HCT116 (cell line): ENCODE data around the gene LYPD6. TPM values are rescaled to one million over a fixed set of nuclear protein-coding genes. Genes with fewer than 3 reads are reported as not detected.

Source experiments
- ATAC-seq: fragments of 200-7000 bp; cut with Tn5 transposase; 2 replicates; pipeline ENCODE4 v1.9.1; 2020; ENCODE audit warnings: mild to moderate bottlenecking, moderate library complexity
- BruUV-seq: library from RNA; stranded (reverse); fragments of 400-500 nt; replicated peaks from 2 replicates; lab custom pipeline; 2021; lab: Mats Ljungman, UMichigan
- CTCF ChIA-PET: fragments of 300-600 bp; sonication (Branson Sonifier 250); formaldehyde crosslinking; loops from one replicate; lab custom pipeline; 2021; ENCODE audit warnings: antibody characterized with exemption; lab: Charles Lee
- POLR2A ChIA-PET: fragments of 300-600, 350-600 bp; sonication (Branson Sonifier 250); formaldehyde crosslinking; loops from one replicate; lab custom pipeline; 2021; ENCODE audit warnings: antibody characterized with exemption; lab: Charles Lee
- RAD21 ChIA-PET, 2 experiments: fragments of 300-600 bp; sonication (Branson Sonifier 250); formaldehyde crosslinking; loops; one replicate each; lab custom pipeline; 2023; ENCODE audit warnings: low total read pairs in 2 of 2; ENCODE audit not compliant: uncharacterized antibody in 2 of 2, unreplicated experiment in 2 of 2, low non-redundant PET in 1 of 2; lab: Charles Lee
- DNase-seq: peaks from one replicate; pipeline ENCODE4 v3.0.0-alpha.2; 2010; ENCODE audit warnings: low read depth, low spot score
- H2AFZ ChIP-seq: fragments of 200-600 bp; shearing (Covaris generic), sonication (generic); 2 replicates; pipeline ENCODE4 v1.6.1; 2017; ENCODE audit warnings: low read depth, mixed run types, mixed read lengths, antibody characterized with exemption, low read length; ENCODE audit not compliant: poor library complexity, severe bottlenecking
- H3K27ac ChIP-seq: 2 replicates; pipeline ENCODE4 v1.5.1; 2012; ENCODE audit warnings: low read depth, low read length
- H3K27me3 ChIP-seq: fragments of 200-600 bp; sonication (generic); 2 replicates; pipeline ENCODE4 v1.6.1; 2016; ENCODE audit warnings: mixed run types, low read length, mixed read lengths; ENCODE audit not compliant: insufficient read depth
- H3K36me3 ChIP-seq, 2 experiments: fragments of 200-500 bp in 1 of 2; fragments of 200-600 bp in 1 of 2; sonication (Bioruptor generic) in 1 of 2; sonication (generic) in 1 of 2; 2 replicates each; pipeline versions ENCODE4 v1.5.1 to v1.6.1; 2014 to 2016; ENCODE audit warnings: low read length in 2 of 2, inconsistent platforms in 1 of 2, mixed read lengths in 1 of 2, mixed run types in 1 of 2; ENCODE audit not compliant: insufficient read depth in 2 of 2, control insufficient read depth in 1 of 2
- H3K4me1 ChIP-seq, 2 experiments: fragments of 200-600 bp in 1 of 2; sonication (generic) in 1 of 2; 2 replicates each; pipeline versions ENCODE4 v1.5.1 to v1.6.1; 2012 to 2017; ENCODE audit warnings: low read length in 2 of 2, inconsistent platforms in 1 of 2, mild to moderate bottlenecking in 1 of 2, mixed read lengths in 1 of 2, mixed run types in 1 of 2, moderate library complexity in 1 of 2; ENCODE audit not compliant: insufficient read depth in 2 of 2, control insufficient read depth in 1 of 2
- H3K4me2 ChIP-seq: fragments of 200-600 bp; sonication (generic); 2 replicates; pipeline ENCODE4 v1.6.1; 2017; ENCODE audit warnings: mixed run types, low read length, mixed read lengths
- H3K4me3 ChIP-seq, 2 experiments: fragments of 200-600 bp in 1 of 2; sonication (generic) in 1 of 2; replicated peaks in 1 of 2; 2 replicates each; pipeline ENCODE4 v1.5.1; 2011 to 2016; ENCODE audit warnings: low read length in 2 of 2, control low read depth in 1 of 2, low read depth in 1 of 2, mild to moderate bottlenecking in 1 of 2, mixed read lengths in 1 of 2, mixed run types in 1 of 2
- H3K79me2 ChIP-seq: fragments of 200-600 bp; sonication (generic); 2 replicates; pipeline ENCODE4 v1.6.1; 2017; ENCODE audit warnings: mild to moderate bottlenecking, mixed run types, low read length, moderate library complexity, mixed read lengths; ENCODE audit not compliant: insufficient read depth
- H3K9ac ChIP-seq: fragments of 200-600 bp; sonication (generic); 2 replicates; pipeline ENCODE4 v1.6.1; 2016; ENCODE audit warnings: low read length, mixed read lengths
- H3K9me2 ChIP-seq: fragments of 200-600 bp; sonication (generic), shearing (Covaris generic); 2 replicates; pipeline ENCODE4 v1.6.1; 2017; ENCODE audit warnings: mixed run types, mild to moderate bottlenecking, moderate library complexity; ENCODE audit not compliant: insufficient read depth
- H3K9me3 ChIP-seq, 2 experiments: fragments of 200-500 bp in 1 of 2; fragments of 200-600 bp in 1 of 2; sonication (Bioruptor generic) in 1 of 2; sonication (generic) in 1 of 2; 2 replicates each; pipeline ENCODE4 v1.6.1; 2014 to 2017; ENCODE audit warnings: low read length in 2 of 2, mixed read lengths in 2 of 2, inconsistent platforms in 1 of 2, low read depth in 1 of 2, mild to moderate bottlenecking in 1 of 2, mixed run types in 1 of 2, moderate library complexity in 1 of 2; ENCODE audit not compliant: control insufficient read depth in 1 of 2, insufficient read depth in 1 of 2
- H4K20me1 ChIP-seq: fragments of 200-600 bp; sonication (generic), shearing (Covaris generic); 2 replicates; pipeline ENCODE4 v1.6.1; 2017; ENCODE audit warnings: mixed run types, mild to moderate bottlenecking, moderate library complexity; ENCODE audit not compliant: insufficient read depth
- CEBPB ChIP-seq: IDR thresholded peaks from 2 replicates; pipeline ENCODE4 v1.6.1; 2012; ENCODE audit warnings: low read depth
- EGR1 ChIP-seq: IDR thresholded peaks from 2 replicates; pipeline ENCODE4 v1.6.1; 2012; ENCODE audit warnings: low read depth
- EZH2phosphoT487 ChIP-seq: fragments of 200-600 bp; IDR thresholded peaks from 2 replicates; pipeline ENCODE4 v1.6.1; 2018; ENCODE audit warnings: antibody characterized with exemption, borderline replicate concordance
- FOSL1 ChIP-seq: IDR thresholded peaks from 2 replicates; pipeline ENCODE4 v1.6.1; 2012; ENCODE audit warnings: low read depth
- JUND ChIP-seq: IDR thresholded peaks from 2 replicates; pipeline ENCODE4 v1.6.1; 2012
- MAX ChIP-seq: IDR thresholded peaks from 2 replicates; pipeline ENCODE4 v1.6.1; 2012
- POLR2A ChIP-seq: IDR thresholded peaks from 2 replicates; pipeline ENCODE4 v1.7.0; 2011; ENCODE audit warnings: borderline replicate concordance; ENCODE audit not compliant: insufficient read depth, insufficient read length; ENCODE audit errors: extremely low read depth
- POLR2AphosphoS5 ChIP-seq: IDR thresholded peaks from 2 replicates; pipeline ENCODE4 v1.6.1; 2011; ENCODE audit warnings: mild to moderate bottlenecking, low read depth, low read length, moderate library complexity
- RAD21 ChIP-seq: IDR thresholded peaks from 2 replicates; pipeline ENCODE4 v1.6.1; 2012; ENCODE audit warnings: low read depth, mild to moderate bottlenecking
- SIN3A ChIP-seq: IDR thresholded peaks from 2 replicates; pipeline ENCODE4 v1.6.1; 2012; ENCODE audit warnings: low read depth
- SP1 ChIP-seq: IDR thresholded peaks from 2 replicates; pipeline ENCODE4 v1.6.1; 2012; ENCODE audit warnings: low read depth
- TCF7L2 ChIP-seq: IDR thresholded peaks from 2 replicates; pipeline ENCODE4 v1.7.0; 2011; ENCODE audit warnings: borderline replicate concordance, inconsistent platforms; ENCODE audit not compliant: insufficient read depth, insufficient read length; ENCODE audit errors: extremely low read depth
- YY1 ChIP-seq: IDR thresholded peaks from 2 replicates; pipeline ENCODE4 v1.6.1; 2011; ENCODE audit warnings: low read length, low read depth, moderate library complexity, mild to moderate bottlenecking; ENCODE audit not compliant: insufficient replicate concordance; ENCODE audit errors: extremely low read depth
- ZNF274 ChIP-seq: fragments of 200-500 bp; sonication (Bioruptor generic); IDR thresholded peaks from 2 replicates; pipeline ENCODE4 v1.6.1; 2014; ENCODE audit warnings: mild to moderate bottlenecking, low read depth, low read length, inconsistent platforms
- intact Hi-C: fragments of 100-400 bp; cut with micrococcal nuclease; formaldehyde crosslinking; loops from 2 replicates; pipeline ENCODE4 v1.10.0; 2022
- total RNA-seq: library from RNA; stranded (reverse); gene quantifications from one replicate; pipeline ENCODE4 v1.2.1, GENCODE V29; 2021; ENCODE audit not compliant: unreplicated experiment
- TF ChIP-seq, protein P1 (sequence below): IDR thresholded peaks from 2 replicates; pipeline ENCODE4 v1.6.1; 2012
- TF ChIP-seq, protein P2 (sequence below): IDR thresholded peaks from 2 replicates; pipeline ENCODE4 v1.6.1; 2012; ENCODE audit warnings: low read depth
- TF ChIP-seq, protein P3 (sequence below), 3 experiments: fragments of 200-600 bp in 1 of 3; sonication (generic) in 1 of 3; IDR thresholded peaks in 2 of 3; conservative IDR thresholded peaks in 1 of 3; 2 replicates each; pipeline ENCODE4 v1.5.1; 2012 to 2017; ENCODE audit warnings: low read depth in 2 of 3, low read length in 2 of 3, antibody characterized with exemption in 1 of 3, borderline replicate concordance in 1 of 3, control low read depth in 1 of 3, mild to moderate bottlenecking in 1 of 3, mixed read lengths in 1 of 3, mixed run types in 1 of 3, moderate library complexity in 1 of 3; ENCODE audit not compliant: insufficient read depth in 1 of 3

Gene LYPD6
- total RNA-seq, 1 experiment from 2014 or later: 3.0 TPM

GRCh38 chr2:149375801-149376361, 45.5 kb downstream of the LYPD6 start:
- no peaks in the 10 kb centered on the region for H3K9me3 ChIP-seq
- ATAC-seq: no peak
- H3K79me2 ChIP-seq: no peaks in the 10 kb centered on the region
- no peak overlapping the region for H3K9ac ChIP-seq
- no peak for DNase-seq
- no peaks in the 10 kb centered on the region for H3K4me1 ChIP-seq
- H3K9me2 ChIP-seq: no peaks in the 10 kb centered on the region
- no peak overlapping the region for H2AFZ ChIP-seq
- POLR2A ChIA-PET: no interaction called here
- H3K4me3 ChIP-seq: no peak overlapping the region
- H3K27ac ChIP-seq: no peak overlapping the region
- no peak for TF ChIP-seq JUND
- TF ChIP-seq RAD21: no peak
- TF ChIP-seq, protein P1, sequence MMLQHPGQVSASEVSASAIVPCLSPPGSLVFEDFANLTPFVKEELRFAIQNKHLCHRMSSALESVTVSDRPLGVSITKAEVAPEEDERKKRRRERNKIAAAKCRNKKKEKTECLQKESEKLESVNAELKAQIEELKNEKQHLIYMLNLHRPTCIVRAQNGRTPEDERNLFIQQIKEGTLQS: no peak
- no peak for TF ChIP-seq MAX
- TF ChIP-seq, protein P2, sequence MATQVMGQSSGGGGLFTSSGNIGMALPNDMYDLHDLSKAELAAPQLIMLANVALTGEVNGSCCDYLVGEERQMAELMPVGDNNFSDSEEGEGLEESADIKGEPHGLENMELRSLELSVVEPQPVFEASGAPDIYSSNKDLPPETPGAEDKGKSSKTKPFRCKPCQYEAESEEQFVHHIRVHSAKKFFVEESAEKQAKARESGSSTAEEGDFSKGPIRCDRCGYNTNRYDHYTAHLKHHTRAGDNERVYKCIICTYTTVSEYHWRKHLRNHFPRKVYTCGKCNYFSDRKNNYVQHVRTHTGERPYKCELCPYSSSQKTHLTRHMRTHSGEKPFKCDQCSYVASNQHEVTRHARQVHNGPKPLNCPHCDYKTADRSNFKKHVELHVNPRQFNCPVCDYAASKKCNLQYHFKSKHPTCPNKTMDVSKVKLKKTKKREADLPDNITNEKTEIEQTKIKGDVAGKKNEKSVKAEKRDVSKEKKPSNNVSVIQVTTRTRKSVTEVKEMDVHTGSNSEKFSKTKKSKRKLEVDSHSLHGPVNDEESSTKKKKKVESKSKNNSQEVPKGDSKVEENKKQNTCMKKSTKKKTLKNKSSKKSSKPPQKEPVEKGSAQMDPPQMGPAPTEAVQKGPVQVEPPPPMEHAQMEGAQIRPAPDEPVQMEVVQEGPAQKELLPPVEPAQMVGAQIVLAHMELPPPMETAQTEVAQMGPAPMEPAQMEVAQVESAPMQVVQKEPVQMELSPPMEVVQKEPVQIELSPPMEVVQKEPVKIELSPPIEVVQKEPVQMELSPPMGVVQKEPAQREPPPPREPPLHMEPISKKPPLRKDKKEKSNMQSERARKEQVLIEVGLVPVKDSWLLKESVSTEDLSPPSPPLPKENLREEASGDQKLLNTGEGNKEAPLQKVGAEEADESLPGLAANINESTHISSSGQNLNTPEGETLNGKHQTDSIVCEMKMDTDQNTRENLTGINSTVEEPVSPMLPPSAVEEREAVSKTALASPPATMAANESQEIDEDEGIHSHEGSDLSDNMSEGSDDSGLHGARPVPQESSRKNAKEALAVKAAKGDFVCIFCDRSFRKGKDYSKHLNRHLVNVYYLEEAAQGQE: no peak
- no peak for TF ChIP-seq POLR2AphosphoS5
- no peak for TF ChIP-seq SP1
- TF ChIP-seq, protein P3, sequence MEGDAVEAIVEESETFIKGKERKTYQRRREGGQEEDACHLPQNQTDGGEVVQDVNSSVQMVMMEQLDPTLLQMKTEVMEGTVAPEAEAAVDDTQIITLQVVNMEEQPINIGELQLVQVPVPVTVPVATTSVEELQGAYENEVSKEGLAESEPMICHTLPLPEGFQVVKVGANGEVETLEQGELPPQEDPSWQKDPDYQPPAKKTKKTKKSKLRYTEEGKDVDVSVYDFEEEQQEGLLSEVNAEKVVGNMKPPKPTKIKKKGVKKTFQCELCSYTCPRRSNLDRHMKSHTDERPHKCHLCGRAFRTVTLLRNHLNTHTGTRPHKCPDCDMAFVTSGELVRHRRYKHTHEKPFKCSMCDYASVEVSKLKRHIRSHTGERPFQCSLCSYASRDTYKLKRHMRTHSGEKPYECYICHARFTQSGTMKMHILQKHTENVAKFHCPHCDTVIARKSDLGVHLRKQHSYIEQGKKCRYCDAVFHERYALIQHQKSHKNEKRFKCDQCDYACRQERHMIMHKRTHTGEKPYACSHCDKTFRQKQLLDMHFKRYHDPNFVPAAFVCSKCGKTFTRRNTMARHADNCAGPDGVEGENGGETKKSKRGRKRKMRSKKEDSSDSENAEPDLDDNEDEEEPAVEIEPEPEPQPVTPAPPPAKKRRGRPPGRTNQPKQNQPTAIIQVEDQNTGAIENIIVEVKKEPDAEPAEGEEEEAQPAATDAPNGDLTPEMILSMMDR (IDR thresholded peaks at IDR 0.05 in 2 of 3, conservative IDR thresholded peaks at IDR 0.05 in 1 of 3; ENCODE audit: borderline replicate concordance in 1 of 3, insufficient read depth in 1 of 3, low read depth in 2 of 3, low read length in 2 of 3): no peak
- no peak for TF ChIP-seq POLR2A
- TF ChIP-seq TCF7L2: no peak
- no peak for TF ChIP-seq EZH2phosphoT487
- TF ChIP-seq CEBPB: no peak
- no peak for TF ChIP-seq FOSL1
- no peak for TF ChIP-seq SIN3A
- no peak for TF ChIP-seq EGR1
- no peak for TF ChIP-seq ZNF274
- TF ChIP-seq YY1: no peak
- peaks cover 4% of the 10 kb centered on the region; the same call in 1 of the 2 replicates for H3K27me3 ChIP-seq
- no peaks in the 10 kb centered on the region for H4K20me1 ChIP-seq
- RAD21 ChIA-PET: no interaction called here
- no TSS peak for BruUV-seq
- no peaks in the 10 kb centered on the region for H3K36me3 ChIP-seq
- intact Hi-C loops: no loop called here
- CTCF ChIA-PET: no interaction called here
- H3K4me2 ChIP-seq: no peak overlapping the region
